Fibroblast of mammary gland (primary cell): Measurements from ENCODE around the gene EIF2D.
A peak's percentile ranks its signal among the peaks of the same experiment; 100 is the strongest.

Source experiments
- DNase-seq: peaks from one replicate; pipeline ENCODE4 v3.0.0-alpha.2; 2010; ENCODE audit warnings: low read depth
- H3K4me3 ChIP-seq: 2 replicates; pipeline ENCODE4 v1.5.1; 2011; ENCODE audit warnings: low read depth, mild to moderate bottlenecking, low read length, moderate library complexity; ENCODE audit not compliant: control insufficient read depth
- CTCF ChIP-seq: conservative IDR thresholded peaks from 2 replicates; pipeline ENCODE4 v1.5.1; 2011; ENCODE audit warnings: low read depth, low read length, inconsistent platforms; ENCODE audit not compliant: control insufficient read depth, insufficient read depth

The EIF2D gene

GRCh38 chr1:206595581-206596318 is 16.5 kb downstream of the EIF2D start:
- DNase-seq = no peak
- TF ChIP-seq CTCF = no peak
- no peak overlapping the region for H3K4me3 ChIP-seq

DNA sequence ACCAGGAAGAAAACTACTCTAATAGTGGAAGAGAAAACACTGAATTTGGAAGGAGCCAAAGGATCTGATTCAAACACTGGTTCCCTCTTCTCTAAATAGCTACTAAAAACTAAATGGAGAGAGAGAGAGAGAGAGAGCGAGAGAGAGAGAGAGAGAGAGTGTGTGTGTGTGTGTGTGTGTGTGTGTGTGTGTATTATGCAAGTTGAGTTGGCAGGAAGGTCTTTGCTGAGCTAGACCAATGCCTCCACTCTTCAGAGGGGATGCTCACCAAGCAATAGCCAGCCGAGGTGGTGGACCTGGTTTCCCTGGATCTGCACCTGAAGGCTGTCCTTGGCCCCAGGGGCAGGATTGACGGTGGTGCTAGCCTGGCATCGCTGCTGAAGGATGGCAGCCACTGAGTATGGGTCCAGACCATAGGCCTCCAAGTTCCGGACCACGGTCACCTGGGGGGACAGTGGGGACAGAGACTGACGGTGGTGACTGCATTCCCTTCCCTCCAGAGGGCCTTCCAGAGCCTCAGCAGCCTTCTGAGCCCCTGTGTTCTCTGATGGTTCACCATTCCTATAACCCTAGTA is 18.8 kb downstream of the EIF2D start:
- no peak overlapping the region for H3K4me3 ChIP-seq
- no peak for TF ChIP-seq CTCF
- no peak for DNase-seq

GRCh38 chr1:206591696-206592095 is 20.6 kb downstream of the EIF2D start:
- no peak for TF ChIP-seq CTCF
- no peak overlapping the region for H3K4me3 ChIP-seq
- DNase-seq = no peak

GRCh38 chr1:206591226-206591625 is 21.0 kb downstream of the EIF2D start:
- DNase-seq = no peak
- no peak for TF ChIP-seq CTCF
- no peak overlapping the region for H3K4me3 ChIP-seq

- H3K4me3 ChIP-seq = no peak overlapping the region
- peak; percentile 91 for DNase-seq
- peak; percentile 44 for TF ChIP-seq CTCF
Observed at GRCh38 chr1:206590025-206590758, 22.1 kb downstream of the EIF2D start.

- no peak for TF ChIP-seq CTCF
- DNase-seq = peak; percentile 97
- H3K4me3 ChIP-seq = no peak overlapping the region
Observed at GRCh38 chr1:206589206-206589605, 23.1 kb downstream of the EIF2D start.
